SU-DHL-6 (cell line): ENCODE results near the gene CHRM2.

Experiments used
- H2AFZ ChIP-seq: fragments of 200-600 bp; sonication (generic); 2 replicates; pipeline ENCODE4 v1.6.1; 2014; ENCODE audit warnings: low read depth, mild to moderate bottlenecking, moderate library complexity, mixed read lengths, antibody characterized with exemption, low read length; ENCODE audit not compliant: severe bottlenecking
- H3F3A ChIP-seq: fragments of 200-600 bp; shearing (Covaris generic); 2 replicates; pipeline ENCODE4 v1.6.0; 2016; ENCODE audit warnings: antibody characterized with exemption, mild to moderate bottlenecking; ENCODE audit not compliant: insufficient read depth
- H3K27ac ChIP-seq: fragments of 200-600 bp; sonication (generic); 2 replicates; pipeline ENCODE4 v1.5.1; 2016; ENCODE audit warnings: low read depth, mild to moderate bottlenecking, low read length, moderate library complexity, mixed read lengths
- H3K27me3 ChIP-seq: fragments of 200-600 bp; sonication (generic), shearing (Covaris generic); 2 replicates; pipeline ENCODE4 v1.6.0; 2014; ENCODE audit warnings: mild to moderate bottlenecking, low read length
- H3K36me3 ChIP-seq: fragments of 200-600 bp; sonication (generic); 2 replicates; pipeline ENCODE4 v1.6.1; 2014; ENCODE audit warnings: mild to moderate bottlenecking, low read length, mixed read lengths
- H3K4me2 ChIP-seq: fragments of 300-600, 200-600 bp; shearing (Covaris generic), sonication (generic); 2 replicates; pipeline ENCODE4 v1.6.0; 2014; ENCODE audit warnings: low read length, low read depth, mild to moderate bottlenecking; ENCODE audit not compliant: poor library complexity, severe bottlenecking
- H3K4me3 ChIP-seq: fragments of 200-600 bp; sonication (generic); 2 replicates; pipeline ENCODE4 v1.5.1; 2014; ENCODE audit warnings: antibody characterized with exemption, low read length, mild to moderate bottlenecking, mixed read lengths; ENCODE audit not compliant: insufficient read depth, poor library complexity, severe bottlenecking
- H3K79me2 ChIP-seq: fragments of 200-600 bp; sonication (generic); 2 replicates; pipeline ENCODE4 v1.6.1; 2014; ENCODE audit warnings: mild to moderate bottlenecking, low read length, moderate library complexity; ENCODE audit not compliant: insufficient read depth
- H3K9ac ChIP-seq: fragments of 200-600 bp; sonication (generic); 2 replicates; pipeline ENCODE4 v1.7.0; 2014; ENCODE audit warnings: mild to moderate bottlenecking, low read length
- H3K9me2 ChIP-seq: fragments of 200-600 bp; sonication (generic); replicated peaks from 2 replicates; pipeline ENCODE4 v1.6.1; 2014; ENCODE audit warnings: low read length; ENCODE audit not compliant: insufficient read depth
- H3K9me3 ChIP-seq: fragments of 200-600 bp; sonication (generic); 2 replicates; pipeline ENCODE4 v1.6.1; 2014; ENCODE audit warnings: low read length, mixed read lengths; ENCODE audit not compliant: insufficient read depth
- H4K20me1 ChIP-seq: fragments of 200-600 bp; sonication (generic); 2 replicates; pipeline ENCODE4 v1.6.1; 2014; ENCODE audit warnings: low read depth, mild to moderate bottlenecking, antibody characterized with exemption, low read length, moderate library complexity, mixed read lengths
- CTCF ChIP-seq: fragments of 200-600 bp; sonication (generic); IDR thresholded peaks from one replicate; pipeline ENCODE4 v1.5.1; 2017; ENCODE audit warnings: antibody characterized with exemption, mild to moderate bottlenecking, low read length, moderate library complexity; ENCODE audit not compliant: insufficient read depth, poor library complexity, severe bottlenecking
- EZH2phosphoT487 ChIP-seq: fragments of 200-600 bp; sonication (generic), shearing (Covaris generic); conservative IDR thresholded peaks from 2 replicates; pipeline ENCODE4 v1.6.1; 2018; ENCODE audit warnings: mild to moderate bottlenecking, antibody characterized with exemption, low read length, moderate library complexity, mixed read lengths

Gene CHRM2

GRCh38 chr7:136865777-136866176, 2.7 kb upstream of the CHRM2 start:
- H3K4me3 ChIP-seq = no peak overlapping the region
- no peaks in the 10 kb centered on the region for H3K36me3 ChIP-seq
- H3K9me2 ChIP-seq = no peaks in the 10 kb centered on the region
- H4K20me1 ChIP-seq = no peaks in the 10 kb centered on the region
- H3K27ac ChIP-seq = no peak overlapping the region
- no peaks in the 10 kb centered on the region for H3K9me3 ChIP-seq
- H3K9ac ChIP-seq = no peak overlapping the region
- no peaks in the 10 kb centered on the region for H3K79me2 ChIP-seq
- H3K27me3 ChIP-seq = no peaks in the 10 kb centered on the region
- no peak overlapping the region for H3K4me2 ChIP-seq
- H3F3A ChIP-seq = no peaks in the 10 kb centered on the region
- H2AFZ ChIP-seq = no peak overlapping the region
- TF ChIP-seq CTCF (no peak), EZH2phosphoT487 (no peak)

GRCh38 chr7:136869001-136869961, 829 bp downstream of the CHRM2 start:
- H2AFZ ChIP-seq = no peak overlapping the region
- no peaks in the 10 kb centered on the region for H3K27me3 ChIP-seq

GRCh38 chr7:136869991-136870865, 1.8 kb downstream of the CHRM2 start:
- no peak overlapping the region for H3K4me3 ChIP-seq
- no peak overlapping the region for H3K9ac ChIP-seq
- no peaks in the 10 kb centered on the region for H4K20me1 ChIP-seq

More at GRCh38 chr7:136869001-136869961, 829 bp downstream of the CHRM2 start:
- Histone ChIP-seq H3K4me3 (no peak overlapping the region), H3K9me2 (no peaks in the 10 kb centered on the region), H3K79me2 (no peaks in the 10 kb centered on the region), H4K20me1 (no peaks in the 10 kb centered on the region), H3K4me2 (no peak overlapping the region), H3K36me3 (no peaks in the 10 kb centered on the region), H3K9me3 (no peaks in the 10 kb centered on the region), H3F3A (no peaks in the 10 kb centered on the region), H3K9ac (no peak overlapping the region), H3K27ac (no peak overlapping the region)
- TF ChIP-seq EZH2phosphoT487 (no peak), CTCF (no peak)

More at GRCh38 chr7:136869991-136870865, 1.8 kb downstream of the CHRM2 start:
- H3K27me3 ChIP-seq = no peaks in the 10 kb centered on the region
- no peak overlapping the region for H3K27ac ChIP-seq
- H2AFZ ChIP-seq = no peak overlapping the region
- no peak overlapping the region for H3K4me2 ChIP-seq
- H3K9me3 ChIP-seq = no peaks in the 10 kb centered on the region
- H3F3A ChIP-seq = no peaks in the 10 kb centered on the region
- TF ChIP-seq CTCF (no peak), EZH2phosphoT487 (no peak)
- no peaks in the 10 kb centered on the region for H3K79me2 ChIP-seq
- H3K9me2 ChIP-seq = no peaks in the 10 kb centered on the region
- H3K36me3 ChIP-seq = no peaks in the 10 kb centered on the region
